ENCODE results near the gene NAT9. TPM values are rescaled to one million over a fixed set of nuclear protein-coding genes. Genes with fewer than 3 reads are reported as not detected.

The NAT9 gene
- total RNA-seq, 2 experiments from 2014 or later, result 39.9 to 41.6 TPM

- Mint-ChIP-seq H3K36me3 (peaks cover 4% of the 10 kb centered on the region), H3K4me3 (no peak overlapping the region), H3K27ac (no peak overlapping the region), H3K27me3 (no peaks in the 10 kb centered on the region), H3K4me1 (peaks cover 2% of the 10 kb centered on the region), H3K9me3 (no peaks in the 10 kb centered on the region)
- no peak for DNase-seq
These were observed 34.7 kb upstream of the NAT9 start for GRCh38 chr17:74810699-74811485.

- peaks cover 2% of the 10 kb centered on the region for H3K4me1 Mint-ChIP-seq
- no peaks in the 10 kb centered on the region for H3K27me3 Mint-ChIP-seq
- DNase-seq, result no peak
- no peak overlapping the region for H3K4me3 Mint-ChIP-seq
- no peaks in the 10 kb centered on the region for H3K9me3 Mint-ChIP-seq
- no peak overlapping the region for H3K27ac Mint-ChIP-seq
- H3K36me3 Mint-ChIP-seq, result peaks cover 4% of the 10 kb centered on the region
These were observed 32.7 kb upstream of the NAT9 start for GRCh38 chr17:74808714-74809430.

GRCh38 chr17:74807925-74808324 is 31.8 kb upstream of the NAT9 start:
- no peak for DNase-seq
- Mint-ChIP-seq H3K27ac (no peak overlapping the region), H3K27me3 (no peaks in the 10 kb centered on the region), H3K4me3 (no peak overlapping the region), H3K9me3 (no peaks in the 10 kb centered on the region), H3K36me3 (peaks cover 4% of the 10 kb centered on the region), H3K4me1 (peaks cover 2% of the 10 kb centered on the region)

GRCh38 chr17:74807441-74807840 is 31.3 kb upstream of the NAT9 start:
- Mint-ChIP-seq H3K36me3 (peaks cover 4% of the 10 kb centered on the region), H3K27ac (no peak overlapping the region), H3K4me3 (no peak overlapping the region), H3K4me1 (peaks cover 2% of the 10 kb centered on the region), H3K9me3 (no peaks in the 10 kb centered on the region), H3K27me3 (no peaks in the 10 kb centered on the region)
- no peak for DNase-seq

GRCh38 chr17:74806334-74806733 is 30.2 kb upstream of the NAT9 start:
- DNase-seq, result no peak
- Mint-ChIP-seq H3K4me3 (no peak overlapping the region), H3K4me1 (peaks cover 2% of the 10 kb centered on the region), H3K36me3 (peaks cover 4% of the 10 kb centered on the region), H3K27me3 (no peaks in the 10 kb centered on the region), H3K27ac (no peak overlapping the region), H3K9me3 (no peaks in the 10 kb centered on the region)

GRCh38 chr17:74805591-74805991 is 29.4 kb upstream of the NAT9 start:
- H3K27me3 Mint-ChIP-seq, result no peaks in the 10 kb centered on the region
- H3K36me3 Mint-ChIP-seq, result peaks cover 4% of the 10 kb centered on the region
- H3K4me3 Mint-ChIP-seq, result no peak overlapping the region
- DNase-seq, result no peak
- H3K9me3 Mint-ChIP-seq, result no peaks in the 10 kb centered on the region
- no peak overlapping the region for H3K27ac Mint-ChIP-seq
- peaks cover 2% of the 10 kb centered on the region for H3K4me1 Mint-ChIP-seq

- Mint-ChIP-seq H3K36me3 (peaks cover 8% of the 10 kb centered on the region), H3K4me3 (no peak overlapping the region), H3K27ac (no peak overlapping the region), H3K4me1 (peaks cover 2% of the 10 kb centered on the region), H3K9me3 (no peaks in the 10 kb centered on the region), H3K27me3 (no peaks in the 10 kb centered on the region)
- DNase-seq, result no peak
These were observed 28.5 kb upstream of the NAT9 start for GRCh38 chr17:74804683-74805082.

- no peak overlapping the region for H3K4me3 Mint-ChIP-seq
- peaks cover 9% of the 10 kb centered on the region for H3K36me3 Mint-ChIP-seq
- no peak overlapping the region for H3K27ac Mint-ChIP-seq
- no peaks in the 10 kb centered on the region for H3K27me3 Mint-ChIP-seq
- H3K9me3 Mint-ChIP-seq, result no peaks in the 10 kb centered on the region
- H3K4me1 Mint-ChIP-seq, result peaks cover 2% of the 10 kb centered on the region
- DNase-seq, result no peak
These were observed 27.8 kb upstream of the NAT9 start for GRCh38 chr17:74803971-74804370.

GRCh38 chr17:74803388-74803930 is 27.3 kb upstream of the NAT9 start:
- no peak for DNase-seq
- Mint-ChIP-seq H3K4me1 (peaks cover 2% of the 10 kb centered on the region), H3K9me3 (no peaks in the 10 kb centered on the region), H3K4me3 (no peak overlapping the region), H3K27me3 (no peaks in the 10 kb centered on the region), H3K36me3 (peaks cover 12% of the 10 kb centered on the region), H3K27ac (no peak overlapping the region)

- H3K27ac Mint-ChIP-seq, result no peak overlapping the region
These were observed 25.8 kb upstream of the NAT9 start for GRCh38 chr17:74801896-74802295.

GRCh38 chr17:74800531-74800930 is 24.4 kb upstream of the NAT9 start:
- Mint-ChIP-seq H3K9me3 (no peaks in the 10 kb centered on the region), H3K27me3 (no peaks in the 10 kb centered on the region), H3K36me3 (peaks cover 11% of the 10 kb centered on the region), H3K4me1 (no peaks in the 10 kb centered on the region), H3K27ac (no peak overlapping the region), H3K4me3 (no peak overlapping the region)
- no peak for DNase-seq

More at GRCh38 chr17:74801896-74802295, 25.8 kb upstream of the NAT9 start:
- Mint-ChIP-seq H3K4me1 (no peaks in the 10 kb centered on the region), H3K4me3 (no peak overlapping the region), H3K36me3 (peaks cover 13% of the 10 kb centered on the region), H3K27me3 (no peaks in the 10 kb centered on the region), H3K9me3 (no peaks in the 10 kb centered on the region)
- no peak for DNase-seq

- no peak overlapping the region for H3K27ac Mint-ChIP-seq
- no peak overlapping the region for H3K4me3 Mint-ChIP-seq
- DNase-seq, result no peak
- H3K9me3 Mint-ChIP-seq, result no peaks in the 10 kb centered on the region
- H3K27me3 Mint-ChIP-seq, result no peaks in the 10 kb centered on the region
- peaks cover 11% of the 10 kb centered on the region for H3K36me3 Mint-ChIP-seq
- H3K4me1 Mint-ChIP-seq, result no peaks in the 10 kb centered on the region
These were observed 23.0 kb upstream of the NAT9 start for GRCh38 chr17:74799097-74799496.

GRCh38 chr17:74798239-74798707 is 22.1 kb upstream of the NAT9 start:
- H3K27ac Mint-ChIP-seq, result no peak overlapping the region
- no peak for DNase-seq
- no peaks in the 10 kb centered on the region for H3K9me3 Mint-ChIP-seq
- no peak overlapping the region for H3K4me3 Mint-ChIP-seq
- no peaks in the 10 kb centered on the region for H3K4me1 Mint-ChIP-seq
- no peaks in the 10 kb centered on the region for H3K27me3 Mint-ChIP-seq
- peaks cover 11% of the 10 kb centered on the region for H3K36me3 Mint-ChIP-seq

GRCh38 chr17:74797824-74798223 is 21.7 kb upstream of the NAT9 start:
- no peak for DNase-seq
- H3K4me3 Mint-ChIP-seq, result no peak overlapping the region
- no peaks in the 10 kb centered on the region for H3K4me1 Mint-ChIP-seq
- H3K36me3 Mint-ChIP-seq, result peaks cover 13% of the 10 kb centered on the region
- no peaks in the 10 kb centered on the region for H3K9me3 Mint-ChIP-seq
- no peak overlapping the region for H3K27ac Mint-ChIP-seq
- no peaks in the 10 kb centered on the region for H3K27me3 Mint-ChIP-seq

GRCh38 chr17:74796866-74797265 is 20.7 kb upstream of the NAT9 start:
- no peak for DNase-seq
- Mint-ChIP-seq H3K4me1 (no peaks in the 10 kb centered on the region), H3K27me3 (no peaks in the 10 kb centered on the region), H3K36me3 (peaks cover 13% of the 10 kb centered on the region), H3K27ac (no peak overlapping the region), H3K4me3 (no peak overlapping the region), H3K9me3 (no peaks in the 10 kb centered on the region)

All from activated naive CD8-positive, alpha-beta T cell treated with anti-CD3 and anti-CD28 coated beads for 36 hours (primary cell).